H1 (cell line): Measurements from ENCODE around the gene RAD52. TPM values are rescaled to one million over a fixed set of nuclear protein-coding genes. Genes with fewer than 3 reads are reported as not detected.

Experiments
- ASH2L ChIP-seq: fragments of 200-600, 300-600 bp; sonication (generic); IDR thresholded peaks from one replicate; pipeline ENCODE4 v1.7.1; 2017; ENCODE audit warnings: low read length
- CEBPB ChIP-seq: IDR thresholded peaks from 2 replicates; pipeline ENCODE4 v1.6.1; 2012; ENCODE audit warnings: low read depth, low read length
- CTBP2 ChIP-seq: IDR thresholded peaks from 2 replicates; pipeline ENCODE4 v1.7.0; 2011; ENCODE audit warnings: borderline replicate concordance, mild to moderate bottlenecking, moderate library complexity, mixed read lengths, low read length; ENCODE audit not compliant: insufficient read depth, insufficient read length
- EGR1 ChIP-seq: IDR thresholded peaks from 2 replicates; pipeline ENCODE4 v1.6.1; 2011; ENCODE audit warnings: low read depth, low read length, borderline replicate concordance
- GTF2F1 ChIP-seq: IDR thresholded peaks from 2 replicates; pipeline ENCODE4 v1.6.1; 2012; ENCODE audit warnings: low read depth, low read length, improper control_type of control experiment, borderline replicate concordance
- HDAC6 ChIP-seq: IDR thresholded peaks from one replicate; pipeline ENCODE4 v1.7.1; 2012; ENCODE audit warnings: low read depth, mild to moderate bottlenecking, inconsistent platforms, low read length, moderate library complexity
- KDM4A ChIP-seq: IDR thresholded peaks from one replicate; pipeline ENCODE4 v1.7.1; 2012; ENCODE audit warnings: low read depth, mild to moderate bottlenecking, moderate library complexity, low read length, inconsistent platforms; ENCODE audit not compliant: severe bottlenecking
- RBBP5 ChIP-seq: IDR thresholded peaks from 2 replicates; pipeline ENCODE4 v1.7.1; 2012; ENCODE audit warnings: low read depth, mild to moderate bottlenecking, inconsistent platforms, low read length, moderate library complexity, borderline replicate concordance
- SUZ12 ChIP-seq: fragments of 200-600 bp; sonication (generic); IDR thresholded peaks from 2 replicates; pipeline ENCODE4 v1.6.1; 2012; ENCODE audit warnings: mild to moderate bottlenecking, inconsistent platforms, low read length, moderate library complexity, mixed read lengths
- TAF1 ChIP-seq: IDR thresholded peaks from 2 replicates; pipeline ENCODE4 v1.6.1; 2011; ENCODE audit warnings: mild to moderate bottlenecking, low read depth, low read length
- polyA plus RNA-seq, 7 experiments: library from polyadenylated mRNA; depleted of rRNA in 3 of 7; stranded (reverse) in 5 of 7; unstranded in 2 of 7; fragments of >200 nt in 5 of 7; fragments of 200-250 nt in 2 of 7; gene quantifications; 1 replicate in 5 of 7; 2 replicates in 1 of 7; 4 replicates in 1 of 7; pipeline versions ENCODE4 v1.2.1 to v1.2.3, GENCODE V29; 2011 to 2013; ENCODE audit warnings: missing spikeins in 2 of 7, mixed read lengths in 2 of 7
- total RNA-seq: library from RNA; stranded (reverse); fragmentation: NEBNext Ultra II Directional; extraction: Animal tissue kit (Norgen Biotek cat#: 25700); gene quantifications from 2 replicates; pipeline ENCODE4 v1.2.1, GENCODE V29; 2021
- TF ChIP-seq, protein P1 (sequence below): fragments of 300-600 bp; sonication (generic); IDR thresholded peaks from 2 replicates; pipeline ENCODE4 v1.7.1; 2012; ENCODE audit warnings: low read length, moderate library complexity, mild to moderate bottlenecking, inconsistent platforms; ENCODE audit not compliant: insufficient replicate concordance

The RAD52 gene
- total and polyA plus RNA-seq, 2 of the 8 experiments (the other 6 are each of a cell fraction or from before 2014, with no cell fraction given) = 12.5 to 14.3 TPM

DNA sequence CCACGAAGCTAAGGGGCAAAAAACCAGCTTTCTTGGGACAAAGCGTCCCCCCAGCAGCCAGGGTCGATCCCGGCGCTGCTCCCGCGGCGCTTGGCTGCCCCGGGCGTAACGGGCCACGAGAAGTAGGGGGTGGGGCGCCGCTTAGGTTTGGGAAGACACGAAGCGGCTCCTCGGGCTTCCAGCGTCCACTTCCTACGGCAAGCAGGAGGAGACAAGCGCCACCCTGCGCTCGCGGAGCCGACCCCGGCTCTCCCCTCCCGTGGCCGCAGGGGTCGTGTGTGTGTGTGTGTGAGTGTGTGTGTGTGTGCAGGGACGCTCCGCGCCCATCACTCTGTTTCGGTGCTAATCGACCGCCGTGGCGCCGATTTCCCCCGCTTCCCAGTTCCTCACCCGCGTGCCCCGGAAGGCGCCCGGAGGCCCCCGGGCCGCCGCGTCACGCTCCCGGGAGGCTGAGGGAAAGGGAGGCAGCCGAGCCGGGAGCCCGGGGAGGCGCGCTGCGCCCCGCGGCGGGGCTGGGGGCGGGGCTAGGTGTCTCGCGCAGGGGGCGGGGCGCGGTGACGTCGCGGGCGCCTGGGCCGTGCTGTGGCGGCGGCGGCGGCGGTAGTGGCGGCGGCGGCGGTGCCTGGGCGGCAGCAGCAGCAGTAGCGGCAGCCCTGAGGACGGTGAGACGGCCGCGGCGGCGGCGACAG lies 41.3 kb upstream of the RAD52 start, which contains the start of gene ERC1 (continued):
- TF ChIP-seq CTBP2 (no peak), TAF1 (peak; percentile 65), ASH2L (peak; percentile 64), EGR1 (no peak), SUZ12 (no peak), RBBP5 (no peak; the same call in 1 of the 2 replicates), GTF2F1 (no peak), HDAC6 (no peak), KDM4A (peak; percentile 96), CEBPB (no peak)
- TF ChIP-seq, protein P1, sequence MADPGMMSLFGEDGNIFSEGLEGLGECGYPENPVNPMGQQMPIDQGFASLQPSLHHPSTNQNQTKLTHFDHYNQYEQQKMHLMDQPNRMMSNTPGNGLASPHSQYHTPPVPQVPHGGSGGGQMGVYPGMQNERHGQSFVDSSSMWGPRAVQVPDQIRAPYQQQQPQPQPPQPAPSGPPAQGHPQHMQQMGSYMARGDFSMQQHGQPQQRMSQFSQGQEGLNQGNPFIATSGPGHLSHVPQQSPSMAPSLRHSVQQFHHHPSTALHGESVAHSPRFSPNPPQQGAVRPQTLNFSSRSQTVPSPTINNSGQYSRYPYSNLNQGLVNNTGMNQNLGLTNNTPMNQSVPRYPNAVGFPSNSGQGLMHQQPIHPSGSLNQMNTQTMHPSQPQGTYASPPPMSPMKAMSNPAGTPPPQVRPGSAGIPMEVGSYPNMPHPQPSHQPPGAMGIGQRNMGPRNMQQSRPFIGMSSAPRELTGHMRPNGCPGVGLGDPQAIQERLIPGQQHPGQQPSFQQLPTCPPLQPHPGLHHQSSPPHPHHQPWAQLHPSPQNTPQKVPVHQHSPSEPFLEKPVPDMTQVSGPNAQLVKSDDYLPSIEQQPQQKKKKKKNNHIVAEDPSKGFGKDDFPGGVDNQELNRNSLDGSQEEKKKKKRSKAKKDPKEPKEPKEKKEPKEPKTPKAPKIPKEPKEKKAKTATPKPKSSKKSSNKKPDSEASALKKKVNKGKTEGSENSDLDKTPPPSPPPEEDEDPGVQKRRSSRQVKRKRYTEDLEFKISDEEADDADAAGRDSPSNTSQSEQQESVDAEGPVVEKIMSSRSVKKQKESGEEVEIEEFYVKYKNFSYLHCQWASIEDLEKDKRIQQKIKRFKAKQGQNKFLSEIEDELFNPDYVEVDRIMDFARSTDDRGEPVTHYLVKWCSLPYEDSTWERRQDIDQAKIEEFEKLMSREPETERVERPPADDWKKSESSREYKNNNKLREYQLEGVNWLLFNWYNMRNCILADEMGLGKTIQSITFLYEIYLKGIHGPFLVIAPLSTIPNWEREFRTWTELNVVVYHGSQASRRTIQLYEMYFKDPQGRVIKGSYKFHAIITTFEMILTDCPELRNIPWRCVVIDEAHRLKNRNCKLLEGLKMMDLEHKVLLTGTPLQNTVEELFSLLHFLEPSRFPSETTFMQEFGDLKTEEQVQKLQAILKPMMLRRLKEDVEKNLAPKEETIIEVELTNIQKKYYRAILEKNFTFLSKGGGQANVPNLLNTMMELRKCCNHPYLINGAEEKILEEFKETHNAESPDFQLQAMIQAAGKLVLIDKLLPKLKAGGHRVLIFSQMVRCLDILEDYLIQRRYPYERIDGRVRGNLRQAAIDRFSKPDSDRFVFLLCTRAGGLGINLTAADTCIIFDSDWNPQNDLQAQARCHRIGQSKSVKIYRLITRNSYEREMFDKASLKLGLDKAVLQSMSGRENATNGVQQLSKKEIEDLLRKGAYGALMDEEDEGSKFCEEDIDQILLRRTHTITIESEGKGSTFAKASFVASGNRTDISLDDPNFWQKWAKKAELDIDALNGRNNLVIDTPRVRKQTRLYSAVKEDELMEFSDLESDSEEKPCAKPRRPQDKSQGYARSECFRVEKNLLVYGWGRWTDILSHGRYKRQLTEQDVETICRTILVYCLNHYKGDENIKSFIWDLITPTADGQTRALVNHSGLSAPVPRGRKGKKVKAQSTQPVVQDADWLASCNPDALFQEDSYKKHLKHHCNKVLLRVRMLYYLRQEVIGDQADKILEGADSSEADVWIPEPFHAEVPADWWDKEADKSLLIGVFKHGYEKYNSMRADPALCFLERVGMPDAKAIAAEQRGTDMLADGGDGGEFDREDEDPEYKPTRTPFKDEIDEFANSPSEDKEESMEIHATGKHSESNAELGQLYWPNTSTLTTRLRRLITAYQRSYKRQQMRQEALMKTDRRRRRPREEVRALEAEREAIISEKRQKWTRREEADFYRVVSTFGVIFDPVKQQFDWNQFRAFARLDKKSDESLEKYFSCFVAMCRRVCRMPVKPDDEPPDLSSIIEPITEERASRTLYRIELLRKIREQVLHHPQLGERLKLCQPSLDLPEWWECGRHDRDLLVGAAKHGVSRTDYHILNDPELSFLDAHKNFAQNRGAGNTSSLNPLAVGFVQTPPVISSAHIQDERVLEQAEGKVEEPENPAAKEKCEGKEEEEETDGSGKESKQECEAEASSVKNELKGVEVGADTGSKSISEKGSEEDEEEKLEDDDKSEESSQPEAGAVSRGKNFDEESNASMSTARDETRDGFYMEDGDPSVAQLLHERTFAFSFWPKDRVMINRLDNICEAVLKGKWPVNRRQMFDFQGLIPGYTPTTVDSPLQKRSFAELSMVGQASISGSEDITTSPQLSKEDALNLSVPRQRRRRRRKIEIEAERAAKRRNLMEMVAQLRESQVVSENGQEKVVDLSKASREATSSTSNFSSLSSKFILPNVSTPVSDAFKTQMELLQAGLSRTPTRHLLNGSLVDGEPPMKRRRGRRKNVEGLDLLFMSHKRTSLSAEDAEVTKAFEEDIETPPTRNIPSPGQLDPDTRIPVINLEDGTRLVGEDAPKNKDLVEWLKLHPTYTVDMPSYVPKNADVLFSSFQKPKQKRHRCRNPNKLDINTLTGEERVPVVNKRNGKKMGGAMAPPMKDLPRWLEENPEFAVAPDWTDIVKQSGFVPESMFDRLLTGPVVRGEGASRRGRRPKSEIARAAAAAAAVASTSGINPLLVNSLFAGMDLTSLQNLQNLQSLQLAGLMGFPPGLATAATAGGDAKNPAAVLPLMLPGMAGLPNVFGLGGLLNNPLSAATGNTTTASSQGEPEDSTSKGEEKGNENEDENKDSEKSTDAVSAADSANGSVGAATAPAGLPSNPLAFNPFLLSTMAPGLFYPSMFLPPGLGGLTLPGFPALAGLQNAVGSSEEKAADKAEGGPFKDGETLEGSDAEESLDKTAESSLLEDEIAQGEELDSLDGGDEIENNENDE = no peak
